Measurements from ENCODE around the gene RPL10L.

RPL10L gene

GRCh38 chr14:46653031-46653755, 1.6 kb upstream of the RPL10L start:
- Histone ChIP-seq H3K4me3 (ENCODE audit: low read depth, low read length) (no peak overlapping the region), H3K27ac (no peak overlapping the region), H3K9me3 (ENCODE audit: severe bottlenecking) (no peaks in the 10 kb centered on the region), H3K36me3 (no peaks in the 10 kb centered on the region), H3K27me3 (ENCODE audit: insufficient read depth, low read depth, severe bottlenecking) (no peaks in the 10 kb centered on the region)
- no peak for DNase-seq
- TF ChIP-seq CTCF (IDR thresholded peaks at IDR 0.05; ENCODE audit: low read depth, low read length): no peak

- no peaks in the 10 kb centered on the region for H3K36me3 ChIP-seq
- H3K4me3 ChIP-seq (ENCODE audit: low read depth, low read length): no peak overlapping the region
- no peak overlapping the region for H3K27ac ChIP-seq
- H3K9me3 ChIP-seq (ENCODE audit: severe bottlenecking): no peaks in the 10 kb centered on the region
- H3K27me3 ChIP-seq (ENCODE audit: insufficient read depth, low read depth, severe bottlenecking): no peaks in the 10 kb centered on the region
- DNase-seq: no peak
- no peak for TF ChIP-seq CTCF (IDR thresholded peaks at IDR 0.05; ENCODE audit: low read depth, low read length)
Measured at GRCh38 chr14:46646796-46647195, 4.8 kb downstream of the RPL10L start.

GRCh38 chr14:46626876-46627275, 24.7 kb downstream of the RPL10L start:
- no peak for TF ChIP-seq CTCF (IDR thresholded peaks at IDR 0.05; ENCODE audit: low read depth, low read length)

More at GRCh38 chr14:46626876-46627275, 24.7 kb downstream of the RPL10L start:
- DNase-seq: no peak
- no peaks in the 10 kb centered on the region for H3K27me3 ChIP-seq (ENCODE audit: insufficient read depth, low read depth, severe bottlenecking)
- H3K27ac ChIP-seq: no peak overlapping the region
- H3K4me3 ChIP-seq (ENCODE audit: low read depth, low read length): no peak overlapping the region
- no peaks in the 10 kb centered on the region for H3K36me3 ChIP-seq
- H3K9me3 ChIP-seq (ENCODE audit: severe bottlenecking): no peaks in the 10 kb centered on the region
